Measurements from ENCODE around the gene INVS. TPM values are rescaled to one million over a fixed set of nuclear protein-coding genes. Genes with fewer than 3 reads are reported as not detected.

Gene INVS
- total RNA-seq, 1 experiment from 2014 or later: 21.1 TPM

- Histone ChIP-seq H3K4me2 (ENCODE audit: low read length) (no peak overlapping the region), H4K20me1 (ENCODE audit: insufficient read depth) (no peaks in the 10 kb centered on the region), H3K27me3 (ENCODE audit: insufficient read depth, low read length) (no peaks in the 10 kb centered on the region), H3K9me3 (ENCODE audit: control insufficient read depth in 1 of 2, insufficient read depth in 1 of 2, low read depth in 1 of 2, low read length in 2 of 2) (0 out of 4 replicates have a peak, but pooled peaks cover 0 to 5% of the 10 kb centered on the region in 2 experiments), H3K9me2 (ENCODE audit: insufficient read depth) (no peaks in the 10 kb centered on the region), H3K79me2 (ENCODE audit: insufficient read depth, low read length) (no peaks in the 10 kb centered on the region), H3K36me3 (ENCODE audit: control insufficient read depth in 1 of 2, insufficient read depth in 2 of 2, low read length in 2 of 2) (peaks cover 0 to 22% of the 10 kb centered on the region in 2 experiments; a peak in 2 of 4 replicates), H3K4me1 (ENCODE audit: control insufficient read depth in 1 of 2, insufficient read depth in 2 of 2, low read length in 2 of 2) (no peaks in the 10 kb centered on the region), H3K4me3 (replicated peaks in 1 of 2; ENCODE audit: low read depth in 1 of 2, low read length in 2 of 2) (no peak overlapping the region), H3K27ac (ENCODE audit: low read depth, low read length) (no peak overlapping the region), H3K9ac (ENCODE audit: low read length) (no peak overlapping the region), H2AFZ (ENCODE audit: low read depth, low read length, poor library complexity, severe bottlenecking) (no peak overlapping the region)
- ChIA-PET POLR2A (no interaction called here), CTCF (no interaction called here), RAD21 (ENCODE audit: low non-redundant PET in 1 of 2, low total read pairs in 2 of 2, uncharacterized antibody in 2 of 2, unreplicated experiment in 2 of 2) (no interaction called here)
- BruUV-seq (replicated peaks): no TSS peak
- intact Hi-C loops (cut with micrococcal nuclease): no loop called here
- ATAC-seq (no peak), DNase-seq (ENCODE audit: low read depth, low spot score) (no peak)
- TF ChIP-seq FOSL1 (IDR thresholded peaks at IDR 0.05; ENCODE audit: low read depth) (no peak), ELF1 (IDR thresholded peaks at IDR 0.05; ENCODE audit: borderline replicate concordance, low read depth) (no peak), EZH2 (IDR thresholded peaks at IDR 0.05) (no peak), ATF3 (IDR thresholded peaks at IDR 0.05) (no peak), ZNF274 (IDR thresholded peaks at IDR 0.05; ENCODE audit: low read depth, low read length) (no peak), POLR2A (IDR thresholded peaks at IDR 0.05; ENCODE audit: borderline replicate concordance, extremely low read depth, insufficient read depth, insufficient read length) (no peak), REST (IDR thresholded peaks at IDR 0.05; ENCODE audit: low read depth) (no peak), POLR2AphosphoS5 (IDR thresholded peaks at IDR 0.05; ENCODE audit: low read depth, low read length) (no peak)
Observed at GRCh38 chr9:100281066-100281465, 182.0 kb downstream of the INVS start.

Measured in HCT116 (cell line).